NCI-H146 treated with DMSO at 0.1 percent for 48 hours (cell line): ENCODE results near the gene RIC1.
"Not testable (repeated sequence)": the region's sequence is repeated elsewhere in the genome, so short reads cannot be mapped to it uniquely, and the experiment has no call there.

Experiments
- DNase-seq: peaks from one replicate; lab custom pipeline; 2025; ENCODE audit not compliant: unreplicated experiment; lab: John Stamatoyannopoulos, UW

The RIC1 gene

GRCh38 chr9:5622016-5622415 is 6.9 kb upstream of the RIC1 start:
- DNase-seq: no peak

GRCh38 chr9:5624655-5625054 is 4.3 kb upstream of the RIC1 start:
- no peak for DNase-seq

- DNase-seq: peak; percentile 10
Measured at GRCh38 chr9:5626727-5627634, 1.9 kb upstream of the RIC1 start.

- DNase-seq: not testable (repeated sequence)
Measured at GRCh38 chr9:5627686-5628085, 1.2 kb upstream of the RIC1 start.

GRCh38 chr9:5628183-5628529 is 751 bp upstream of the RIC1 start:
- peak; percentile 19 for DNase-seq

GRCh38 chr9:5629312-5630080 is 589 bp downstream of the RIC1 start:
- DNase-seq: peak; percentile 36

- DNase-seq: peak; percentile 43
Measured at GRCh38 chr9:5630081-5630507, 1.2 kb downstream of the RIC1 start.

- DNase-seq: no peak
Measured at GRCh38 chr9:5631026-5631425, 2.1 kb downstream of the RIC1 start.

- no peak for DNase-seq
Measured at GRCh38 chr9:5632540-5632939, 3.6 kb downstream of the RIC1 start.

GRCh38 chr9:5633243-5633642 is 4.3 kb downstream of the RIC1 start:
- DNase-seq: no peak

GRCh38 chr9:5635390-5635789 is 6.5 kb downstream of the RIC1 start:
- no peak for DNase-seq

- DNase-seq: no peak
Measured at GRCh38 chr9:5639816-5640215, 10.9 kb downstream of the RIC1 start.

- no peak for DNase-seq
Measured at GRCh38 chr9:5642170-5642569, 13.3 kb downstream of the RIC1 start.

GRCh38 chr9:5643005-5643624 is 14.2 kb downstream of the RIC1 start:
- DNase-seq: no peak

GRCh38 chr9:5644501-5644900 is 15.6 kb downstream of the RIC1 start:
- DNase-seq: no peak

- no peak for DNase-seq
Measured at GRCh38 chr9:5646116-5646515, 17.2 kb downstream of the RIC1 start.

- DNase-seq: no peak
Measured at GRCh38 chr9:5650356-5651105, 21.6 kb downstream of the RIC1 start.

- DNase-seq: no peak
Measured at GRCh38 chr9:5651246-5651645, 22.3 kb downstream of the RIC1 start.

GRCh38 chr9:5652821-5653220 is 23.9 kb downstream of the RIC1 start:
- DNase-seq: no peak

- DNase-seq: not testable (repeated sequence)
Measured at GRCh38 chr9:5662804-5663203, 33.9 kb downstream of the RIC1 start.

- DNase-seq: no peak
Measured at GRCh38 chr9:5665059-5665458, 36.2 kb downstream of the RIC1 start.
